GM20000 (cell line): Measurements from ENCODE around the gene ACSM5.
"Not testable (repeated sequence)": the region's sequence is repeated elsewhere in the genome, so short reads cannot be mapped to it uniquely, and the experiment has no call there.

Source experiments
- DNase-seq: peaks from one replicate; pipeline ENCODE4 v3.0.0; 2012; ENCODE audit warnings: low spot score
- TF ChIP-seq, protein P1 (sequence below): IDR thresholded peaks from 2 replicates; pipeline ENCODE4 v1.5.1; 2012; ENCODE audit warnings: mild to moderate bottlenecking, control low read depth; ENCODE audit errors: extremely low read depth, missing control alignments

Gene ACSM5

DNA sequence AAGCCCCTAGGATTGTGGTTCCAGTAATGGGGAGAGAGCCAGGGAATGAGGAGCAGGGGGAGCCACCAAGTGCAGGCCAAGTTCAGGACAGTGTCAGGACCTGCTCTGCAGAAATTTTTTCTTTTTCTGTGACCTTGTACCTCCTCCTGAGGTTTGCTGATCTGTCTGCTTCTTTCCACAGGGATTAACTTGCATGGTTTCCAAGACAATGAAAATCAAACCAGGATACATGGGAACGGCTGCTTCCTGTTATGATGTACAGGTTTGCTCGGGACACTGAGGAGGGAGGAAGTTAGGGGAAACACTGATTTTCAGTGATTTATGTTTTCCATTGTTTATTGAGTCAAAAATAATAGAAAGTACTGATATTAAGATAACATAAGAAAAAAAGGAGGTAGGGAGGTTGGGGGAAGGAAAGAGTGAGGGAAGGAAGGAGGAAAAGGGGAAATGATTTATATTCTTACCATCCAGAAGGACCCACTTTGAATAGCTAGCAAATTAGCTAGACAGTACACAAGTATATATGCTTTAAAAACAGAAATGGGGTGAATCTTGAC lies 67.9 kb downstream of the ACSM5 start:
- DNase-seq, result not testable (repeated sequence)

DNA sequence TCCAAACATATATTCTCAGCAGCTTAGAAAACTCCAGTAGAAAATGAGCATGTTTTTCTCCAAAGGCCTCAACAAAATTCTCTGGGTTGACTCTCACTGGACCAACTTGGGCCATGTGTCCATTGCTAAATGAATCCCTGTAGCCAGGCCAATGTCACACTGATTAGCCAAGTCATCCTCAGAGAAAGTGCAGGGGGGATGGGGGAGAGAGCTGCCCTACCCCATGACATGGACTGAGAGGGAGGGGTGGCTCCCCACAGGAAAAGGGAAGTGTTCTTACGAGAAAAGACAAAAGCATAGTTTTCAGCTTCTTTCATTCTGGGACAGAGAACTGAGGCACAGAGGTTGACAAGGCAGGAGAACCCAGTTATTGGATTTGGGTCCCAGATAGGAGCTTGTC lies 74.7 kb downstream of the ACSM5 start:
- DNase-seq, result not testable (repeated sequence)

DNA sequence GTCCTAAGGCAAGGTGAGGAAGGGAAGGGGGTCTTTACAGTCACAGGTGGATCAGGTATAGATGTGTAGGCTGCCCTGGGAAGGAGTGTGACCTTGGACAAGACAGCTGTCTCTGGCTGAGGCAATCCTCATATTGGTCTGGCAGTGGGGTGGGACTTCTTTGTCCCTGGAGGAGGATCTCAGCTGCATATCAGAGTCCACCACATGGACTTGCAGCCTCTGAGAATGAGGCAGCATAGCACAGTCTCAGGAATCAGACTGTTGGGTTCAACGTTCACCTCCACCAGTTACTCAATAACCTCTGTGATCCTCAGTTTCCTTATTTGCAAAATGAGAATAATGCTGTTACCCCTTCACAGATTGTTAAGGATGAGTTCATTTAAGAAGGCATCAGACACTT lies 75.4 kb downstream of the ACSM5 start:
- no peak for DNase-seq
- TF ChIP-seq, protein P1, sequence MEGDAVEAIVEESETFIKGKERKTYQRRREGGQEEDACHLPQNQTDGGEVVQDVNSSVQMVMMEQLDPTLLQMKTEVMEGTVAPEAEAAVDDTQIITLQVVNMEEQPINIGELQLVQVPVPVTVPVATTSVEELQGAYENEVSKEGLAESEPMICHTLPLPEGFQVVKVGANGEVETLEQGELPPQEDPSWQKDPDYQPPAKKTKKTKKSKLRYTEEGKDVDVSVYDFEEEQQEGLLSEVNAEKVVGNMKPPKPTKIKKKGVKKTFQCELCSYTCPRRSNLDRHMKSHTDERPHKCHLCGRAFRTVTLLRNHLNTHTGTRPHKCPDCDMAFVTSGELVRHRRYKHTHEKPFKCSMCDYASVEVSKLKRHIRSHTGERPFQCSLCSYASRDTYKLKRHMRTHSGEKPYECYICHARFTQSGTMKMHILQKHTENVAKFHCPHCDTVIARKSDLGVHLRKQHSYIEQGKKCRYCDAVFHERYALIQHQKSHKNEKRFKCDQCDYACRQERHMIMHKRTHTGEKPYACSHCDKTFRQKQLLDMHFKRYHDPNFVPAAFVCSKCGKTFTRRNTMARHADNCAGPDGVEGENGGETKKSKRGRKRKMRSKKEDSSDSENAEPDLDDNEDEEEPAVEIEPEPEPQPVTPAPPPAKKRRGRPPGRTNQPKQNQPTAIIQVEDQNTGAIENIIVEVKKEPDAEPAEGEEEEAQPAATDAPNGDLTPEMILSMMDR, result no peak

DNA sequence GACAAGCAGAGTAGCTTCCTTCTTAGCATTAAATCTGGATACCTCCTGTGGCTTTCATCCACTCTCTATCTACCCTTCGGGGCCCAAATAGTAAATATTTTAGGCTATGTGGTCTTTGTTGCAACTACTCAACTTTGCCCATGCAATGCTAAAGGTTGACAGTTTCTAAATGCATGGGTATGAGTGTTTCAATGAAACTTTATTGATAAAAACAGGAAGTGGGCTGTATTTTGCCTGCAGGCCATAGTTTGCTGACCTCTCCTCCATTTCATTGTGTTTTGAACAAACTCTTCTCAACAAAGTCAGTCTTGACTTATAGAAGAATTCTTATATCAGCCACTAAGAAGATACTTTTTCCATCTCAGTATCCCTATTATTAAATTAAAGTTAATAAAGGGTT lies 76.1 kb downstream of the ACSM5 start:
- DNase-seq, result no peak
- TF ChIP-seq, protein P1, result no peak
